ENCODE measurements around the gene IP6K3. TPM values are rescaled to one million over a fixed set of nuclear protein-coding genes. Genes with fewer than 3 reads are reported as not detected.

The IP6K3 gene
- polyA plus RNA-seq, 1 donor, result 0.34 TPM

GRCh38 chr6:33758815-33759216, 12.1 kb upstream of the IP6K3 start:
- Histone ChIP-seq H3K36me3 (ENCODE audit: control insufficient read depth, insufficient read depth, low read length) (no peaks in the 10 kb centered on the region), H3K4me1 (ENCODE audit: control insufficient read depth, insufficient read depth, low read length) (peaks cover 16% of the 10 kb centered on the region), H3K4me3 (ENCODE audit: low read length) (no peak overlapping the region), H3K27ac (ENCODE audit: low read length) (no peak overlapping the region), H3K27me3 (ENCODE audit: control insufficient read depth, insufficient read depth, low read length) (no peaks in the 10 kb centered on the region), H3K9me3 (ENCODE audit: control insufficient read depth, low read depth, low read length) (no peaks in the 10 kb centered on the region)
- DNase-seq, result no peak
- 31% methylated on average over 3 of the region's 7 CpGs for WGBS (ENCODE audit: insufficient coverage, low lambda C conversion rate)

DNA sequence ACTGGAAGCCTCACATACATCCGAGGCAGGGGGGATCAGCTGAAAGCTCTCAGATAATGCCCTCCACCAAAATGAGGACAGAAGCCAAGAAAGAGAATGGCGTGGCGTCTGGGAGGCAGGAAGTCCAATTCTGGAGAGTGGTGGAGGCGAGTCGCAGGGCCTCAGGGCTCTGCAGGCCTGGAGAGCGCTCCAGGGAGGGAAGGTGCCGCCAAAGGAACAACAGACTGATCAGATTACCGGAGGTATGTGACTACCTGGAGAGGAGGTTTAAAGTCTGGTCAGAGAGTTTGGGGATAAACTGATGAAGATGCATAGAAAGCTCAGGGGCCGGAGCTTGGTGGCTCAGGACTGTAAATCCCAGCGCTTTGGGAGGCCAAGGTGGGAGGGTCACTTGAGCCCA, 11.2 kb upstream of the IP6K3 start:
- Histone ChIP-seq H3K27me3 (ENCODE audit: control insufficient read depth, insufficient read depth, low read length) (no peaks in the 10 kb centered on the region), H3K36me3 (ENCODE audit: control insufficient read depth, insufficient read depth, low read length) (no peaks in the 10 kb centered on the region), H3K4me1 (ENCODE audit: control insufficient read depth, insufficient read depth, low read length) (peaks cover 16% of the 10 kb centered on the region), H3K9me3 (ENCODE audit: control insufficient read depth, low read depth, low read length) (no peaks in the 10 kb centered on the region), H3K27ac (ENCODE audit: low read length) (no peak overlapping the region), H3K4me3 (ENCODE audit: low read length) (no peak overlapping the region)
- DNase-seq, result no peak
- 80% methylated on average over 1 of the region's 10 CpGs for WGBS (ENCODE audit: insufficient coverage, low lambda C conversion rate)

- Histone ChIP-seq H3K4me1 (ENCODE audit: control insufficient read depth, insufficient read depth, low read length) (peaks cover 13% of the 10 kb centered on the region), H3K27me3 (ENCODE audit: control insufficient read depth, insufficient read depth, low read length) (no peaks in the 10 kb centered on the region), H3K4me3 (ENCODE audit: low read length) (no peak overlapping the region), H3K9me3 (ENCODE audit: control insufficient read depth, low read depth, low read length) (no peaks in the 10 kb centered on the region), H3K27ac (ENCODE audit: low read length) (no peak overlapping the region), H3K36me3 (ENCODE audit: control insufficient read depth, insufficient read depth, low read length) (no peaks in the 10 kb centered on the region)
- DNase-seq, result no peak
- WGBS (ENCODE audit: insufficient coverage, low lambda C conversion rate), result no CpG with 5 or more reads among the region's 3 CpGs
Measured at GRCh38 chr6:33757113-33757512, 10.4 kb upstream of the IP6K3 start.

DNA sequence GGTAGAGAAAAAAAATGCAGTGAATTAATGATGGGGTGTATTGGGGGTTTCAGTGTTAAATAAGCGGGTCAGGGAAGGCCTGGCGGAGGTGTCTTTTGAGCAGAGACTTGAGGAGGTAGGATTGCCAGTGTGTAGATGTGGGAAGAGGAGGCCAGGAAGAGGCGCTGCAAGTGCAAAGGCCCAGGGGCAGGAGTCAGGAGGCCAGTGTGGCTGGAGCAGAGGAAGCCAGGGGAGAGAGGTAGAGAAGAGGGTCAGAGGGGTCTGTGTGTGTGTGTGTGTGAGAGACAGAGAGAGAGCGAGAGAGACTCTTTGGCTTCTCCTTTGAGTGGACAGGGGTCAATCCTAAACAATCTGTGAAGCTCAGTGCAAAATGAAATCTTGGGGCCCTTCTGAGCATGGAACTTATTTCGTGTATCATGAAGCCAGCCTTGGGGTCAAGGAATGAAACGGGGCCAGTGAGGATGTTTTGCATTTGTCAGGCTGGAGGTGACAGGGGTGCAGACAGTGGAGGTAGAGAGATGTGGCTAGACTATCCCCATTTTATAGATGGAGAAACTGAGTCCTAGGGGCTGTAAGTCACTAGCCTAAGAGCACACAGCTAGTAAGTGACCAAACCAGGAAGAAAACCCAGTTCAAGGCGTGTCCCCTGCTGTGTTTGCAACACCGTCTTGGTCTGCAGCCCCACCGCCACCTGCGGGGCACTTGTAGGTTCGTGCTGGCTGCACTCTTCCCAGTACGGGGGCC, 9.7 kb upstream of the IP6K3 start:
- no peak overlapping the region for H3K27ac ChIP-seq (ENCODE audit: low read length)
- DNase-seq, result no peak
- no peak overlapping the region for H3K4me3 ChIP-seq (ENCODE audit: low read length)
- H3K36me3 ChIP-seq (ENCODE audit: control insufficient read depth, insufficient read depth, low read length), result no peaks in the 10 kb centered on the region
- WGBS (ENCODE audit: insufficient coverage, low lambda C conversion rate), result 100% methylated on average over 1 of the region's 12 CpGs
- no peaks in the 10 kb centered on the region for H3K27me3 ChIP-seq (ENCODE audit: control insufficient read depth, insufficient read depth, low read length)
- H3K4me1 ChIP-seq (ENCODE audit: control insufficient read depth, insufficient read depth, low read length), result peaks cover 12% of the 10 kb centered on the region
- H3K9me3 ChIP-seq (ENCODE audit: control insufficient read depth, low read depth, low read length), result no peaks in the 10 kb centered on the region

DNA sequence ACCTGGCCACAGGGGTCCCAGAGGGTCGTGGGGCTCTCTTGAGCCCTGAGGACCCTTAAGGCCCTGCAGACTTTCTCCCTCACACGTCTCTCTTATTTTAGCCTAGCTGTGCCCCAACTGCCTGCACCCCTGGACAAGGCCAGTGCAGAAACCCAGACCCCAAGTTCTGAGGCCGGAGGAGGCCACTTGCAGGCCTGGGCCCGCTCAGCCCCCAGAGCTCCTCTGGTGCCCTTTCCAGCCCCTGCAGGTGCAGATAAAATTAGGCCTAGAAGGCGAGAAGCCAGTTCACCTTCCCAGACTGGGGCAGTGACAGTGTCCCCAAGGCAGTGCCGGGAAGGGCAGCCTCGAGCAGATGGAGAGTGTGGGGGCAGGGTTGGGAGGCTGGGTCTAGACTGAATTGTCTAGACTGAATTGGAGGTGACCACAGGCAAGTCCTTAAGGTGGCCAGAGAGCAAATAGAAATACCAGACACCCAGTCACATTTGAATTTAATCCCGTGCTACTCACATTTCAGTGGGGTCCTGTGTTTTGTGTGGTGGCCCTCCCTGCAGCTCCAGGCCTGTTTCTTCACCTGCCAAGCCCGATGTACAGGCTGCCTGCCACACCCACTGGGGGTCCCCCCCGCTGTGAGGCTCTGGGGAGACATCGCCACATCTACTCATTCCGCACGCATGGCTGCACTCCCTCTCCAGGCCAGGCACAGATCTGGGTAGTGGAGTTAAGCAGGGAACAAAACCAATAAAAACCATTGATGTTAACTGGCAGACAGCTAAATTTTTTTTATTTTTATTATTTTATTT, 8.6 kb upstream of the IP6K3 start:
- H3K36me3 ChIP-seq (ENCODE audit: control insufficient read depth, insufficient read depth, low read length), result no peaks in the 10 kb centered on the region
- DNase-seq, result no peak
- no peaks in the 10 kb centered on the region for H3K27me3 ChIP-seq (ENCODE audit: control insufficient read depth, insufficient read depth, low read length)
- no peak overlapping the region for H3K27ac ChIP-seq (ENCODE audit: low read length)
- no CpG with 5 or more reads among the region's 13 CpGs for WGBS (ENCODE audit: insufficient coverage, low lambda C conversion rate)
- no peaks in the 10 kb centered on the region for H3K9me3 ChIP-seq (ENCODE audit: control insufficient read depth, low read depth, low read length)
- H3K4me3 ChIP-seq (ENCODE audit: low read length), result no peak overlapping the region
- H3K4me1 ChIP-seq (ENCODE audit: control insufficient read depth, insufficient read depth, low read length), result peaks cover 21% of the 10 kb centered on the region

DNA sequence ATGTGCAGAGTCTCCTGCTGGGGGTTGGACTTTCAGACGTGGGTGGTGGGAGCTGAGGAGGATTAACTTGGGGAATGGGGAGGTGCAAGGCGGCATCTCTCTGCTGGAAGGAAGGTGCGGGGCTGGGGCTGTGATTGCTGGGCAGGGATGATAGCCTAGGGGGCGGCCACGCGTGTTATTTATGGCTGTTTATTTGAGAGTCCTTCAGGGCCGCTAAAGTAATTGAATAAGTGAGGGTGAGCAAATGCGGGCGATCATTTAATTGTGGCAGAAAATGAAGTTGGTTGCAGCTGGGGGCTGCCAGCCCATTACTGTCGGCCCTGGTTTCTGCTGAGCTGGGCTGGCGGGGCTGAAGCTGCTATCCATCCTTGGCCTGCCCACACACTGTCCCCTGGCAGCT, 7.5 kb upstream of the IP6K3 start:
- H3K4me1 ChIP-seq (ENCODE audit: control insufficient read depth, insufficient read depth, low read length), result peaks cover 22% of the 10 kb centered on the region
- DNase-seq, result no peak
- H3K9me3 ChIP-seq (ENCODE audit: control insufficient read depth, low read depth, low read length), result no peaks in the 10 kb centered on the region
- no peaks in the 10 kb centered on the region for H3K27me3 ChIP-seq (ENCODE audit: control insufficient read depth, insufficient read depth, low read length)
- no peaks in the 10 kb centered on the region for H3K36me3 ChIP-seq (ENCODE audit: control insufficient read depth, insufficient read depth, low read length)
- no peak overlapping the region for H3K27ac ChIP-seq (ENCODE audit: low read length)
- no peak overlapping the region for H3K4me3 ChIP-seq (ENCODE audit: low read length)
- WGBS (ENCODE audit: insufficient coverage, low lambda C conversion rate), result 40% methylated on average over 2 of the region's 11 CpGs

GRCh38 chr6:33752646-33753015, 5.9 kb upstream of the IP6K3 start:
- H3K4me3 ChIP-seq (ENCODE audit: low read length), result no peak overlapping the region
- H3K9me3 ChIP-seq (ENCODE audit: control insufficient read depth, low read depth, low read length), result no peaks in the 10 kb centered on the region
- no peak for DNase-seq
- H3K36me3 ChIP-seq (ENCODE audit: control insufficient read depth, insufficient read depth, low read length), result no peaks in the 10 kb centered on the region
- peaks cover 22% of the 10 kb centered on the region for H3K4me1 ChIP-seq (ENCODE audit: control insufficient read depth, insufficient read depth, low read length)
- peak overlapping the region; percentile 72 for H3K27ac ChIP-seq (ENCODE audit: low read length)
- WGBS (ENCODE audit: insufficient coverage, low lambda C conversion rate), result no CpG with 5 or more reads among the region's 1 CpG
- no peaks in the 10 kb centered on the region for H3K27me3 ChIP-seq (ENCODE audit: control insufficient read depth, insufficient read depth, low read length)

DNA sequence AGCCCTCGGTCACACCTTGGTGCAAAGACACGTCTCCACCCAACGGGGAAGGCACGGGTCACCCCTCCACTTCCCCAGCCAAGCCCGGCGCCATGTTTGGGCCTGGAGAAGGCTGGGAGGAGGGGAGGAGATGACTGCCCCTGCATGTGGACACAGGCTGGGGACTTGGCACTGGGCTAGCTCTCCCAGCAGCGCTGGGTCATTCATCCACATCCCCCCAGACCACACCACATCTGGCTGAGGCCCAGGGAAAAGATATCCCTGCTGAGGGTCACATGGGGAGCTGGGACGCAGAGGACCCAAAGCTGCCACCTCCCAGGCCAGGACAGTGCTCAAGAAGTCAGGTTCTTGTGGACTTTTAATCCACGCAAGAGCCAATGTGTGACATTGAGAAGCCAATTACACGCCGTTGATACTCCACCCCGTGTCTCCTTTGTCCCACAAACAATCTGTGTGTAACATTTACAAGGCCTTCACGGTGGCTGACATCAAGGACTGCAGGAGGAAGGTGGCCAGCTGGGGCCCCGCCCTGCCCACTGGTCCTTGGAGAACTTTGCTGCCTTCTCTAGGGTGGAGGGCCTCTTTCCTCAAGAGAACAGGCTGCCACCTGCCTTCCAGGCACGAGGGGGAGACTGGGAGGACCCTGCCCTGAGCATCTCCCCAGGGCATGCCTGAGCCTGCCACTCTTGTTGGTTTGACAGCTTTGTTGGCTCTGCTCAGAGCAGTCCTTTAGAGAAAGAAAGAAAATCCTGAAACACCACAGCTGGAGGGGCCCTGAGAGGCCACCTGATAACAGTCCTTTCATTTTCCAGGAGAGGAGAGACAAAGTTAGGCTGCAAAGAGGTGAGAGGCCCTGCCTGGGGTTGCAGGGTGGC, 5.3 kb upstream of the IP6K3 start:
- Histone ChIP-seq H3K36me3 (ENCODE audit: control insufficient read depth, insufficient read depth, low read length) (no peaks in the 10 kb centered on the region), H3K4me1 (ENCODE audit: control insufficient read depth, insufficient read depth, low read length) (peaks cover 24% of the 10 kb centered on the region), H3K27ac (ENCODE audit: low read length) (peak overlapping the region; percentile 72), H3K27me3 (ENCODE audit: control insufficient read depth, insufficient read depth, low read length) (no peaks in the 10 kb centered on the region), H3K9me3 (ENCODE audit: control insufficient read depth, low read depth, low read length) (no peaks in the 10 kb centered on the region), H3K4me3 (ENCODE audit: low read length) (no peak overlapping the region)
- DNase-seq, result peak; percentile 70 to 86
- WGBS (ENCODE audit: insufficient coverage, low lambda C conversion rate), result no CpG with 5 or more reads among the region's 15 CpGs

DNA sequence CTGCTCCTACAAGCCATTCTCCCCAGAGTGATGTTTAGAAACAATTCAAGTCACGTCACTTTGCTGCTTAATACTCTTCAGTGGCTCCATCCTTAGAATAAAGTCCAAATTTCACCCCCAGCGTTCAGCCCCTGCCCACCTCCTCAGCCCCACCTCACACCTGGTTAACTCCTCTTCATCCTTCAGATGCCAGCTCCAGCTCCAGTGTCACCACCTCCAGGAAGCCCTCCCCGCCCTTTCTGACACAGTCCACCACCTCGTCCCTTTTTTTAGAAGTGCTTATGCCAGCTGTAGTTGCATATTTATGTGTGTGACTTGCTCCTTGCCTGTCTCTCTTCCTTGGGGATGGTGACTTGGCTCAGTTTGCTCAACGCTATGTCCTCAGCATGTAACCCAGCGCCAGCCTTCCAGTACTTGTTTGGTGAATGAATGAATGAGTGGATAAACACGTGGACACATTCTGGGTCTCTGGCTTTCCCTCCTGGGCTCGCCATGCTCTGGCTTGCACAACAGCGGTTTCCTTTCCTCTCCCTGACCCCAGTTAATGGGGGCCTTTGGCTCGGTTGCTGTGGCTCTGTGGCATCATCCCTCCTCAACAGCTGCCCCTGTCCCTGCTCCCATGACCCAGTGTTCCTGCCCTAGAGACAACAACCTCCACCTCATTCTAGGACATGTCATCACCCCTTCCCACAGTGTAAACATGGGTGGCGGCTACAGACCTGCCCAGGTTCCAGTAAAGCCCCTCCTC, 3.7 kb upstream of the IP6K3 start:
- DNase-seq, result no peak

GRCh38 chr6:33749401-33749800, 2.7 kb upstream of the IP6K3 start:
- H3K27ac ChIP-seq (ENCODE audit: low read length), result no peak overlapping the region
- H3K27me3 ChIP-seq (ENCODE audit: control insufficient read depth, insufficient read depth, low read length), result no peaks in the 10 kb centered on the region
- no peak overlapping the region for H3K4me3 ChIP-seq (ENCODE audit: low read length)
- H3K9me3 ChIP-seq (ENCODE audit: control insufficient read depth, low read depth, low read length), result no peaks in the 10 kb centered on the region
- no peaks in the 10 kb centered on the region for H3K36me3 ChIP-seq (ENCODE audit: control insufficient read depth, insufficient read depth, low read length)
- no peak for DNase-seq
- peaks cover 51% of the 10 kb centered on the region for H3K4me1 ChIP-seq (ENCODE audit: control insufficient read depth, insufficient read depth, low read length)
- no CpG with 5 or more reads among the region's 7 CpGs for WGBS (ENCODE audit: insufficient coverage, low lambda C conversion rate)

More for the DNA sequence above, 3.7 kb upstream of the IP6K3 start:
- 44% methylated on average over 2 of the region's 11 CpGs for WGBS (ENCODE audit: insufficient coverage, low lambda C conversion rate)
- Histone ChIP-seq H3K36me3 (ENCODE audit: control insufficient read depth, insufficient read depth, low read length) (no peaks in the 10 kb centered on the region), H3K27ac (ENCODE audit: low read length) (peak overlapping the region; percentile 72), H3K27me3 (ENCODE audit: control insufficient read depth, insufficient read depth, low read length) (no peaks in the 10 kb centered on the region), H3K4me1 (ENCODE audit: control insufficient read depth, insufficient read depth, low read length) (peaks cover 40% of the 10 kb centered on the region), H3K9me3 (ENCODE audit: control insufficient read depth, low read depth, low read length) (no peaks in the 10 kb centered on the region), H3K4me3 (ENCODE audit: low read length) (no peak overlapping the region)

All from large intestine (tissue), 3 donors.